ENCODE results near the gene USP10.

Gene USP10

GRCh38 chr16:84826558-84826941 is 126.8 kb downstream of the USP10 start:
- H3K27me3 Mint-ChIP-seq = peaks cover 62% of the 10 kb centered on the region
- H3K4me1 Mint-ChIP-seq = no peaks in the 10 kb centered on the region
- ATAC-seq (replicated peaks; ENCODE audit: extremely low read depth, poor library complexity, severe bottlenecking) (no peak), DNase-seq (ENCODE audit: low spot score in 2 of 2) (no peak)
- H3K27ac Mint-ChIP-seq (ENCODE audit: low read depth) = no peak overlapping the region
- H3K36me3 Mint-ChIP-seq (ENCODE audit: insufficient read depth) = no peaks in the 10 kb centered on the region
- no peaks in the 10 kb centered on the region for H3K9me3 Mint-ChIP-seq
- H3K4me3 Mint-ChIP-seq = no peak overlapping the region

- Mint-ChIP-seq H3K4me3 (no peak overlapping the region), H3K36me3 (ENCODE audit: insufficient read depth) (no peaks in the 10 kb centered on the region), H3K9me3 (no peaks in the 10 kb centered on the region), H3K27me3 (peaks cover 59% of the 10 kb centered on the region), H3K27ac (ENCODE audit: low read depth) (no peak overlapping the region), H3K4me1 (no peaks in the 10 kb centered on the region)
- DNase-seq (ENCODE audit: low spot score in 2 of 2) (no peak), ATAC-seq (replicated peaks; ENCODE audit: extremely low read depth, poor library complexity, severe bottlenecking) (no peak)
These were observed 127.4 kb downstream of the USP10 start for GRCh38 chr16:84827131-84827574.

GRCh38 chr16:84827897-84828296 is 128.1 kb downstream of the USP10 start:
- ATAC-seq (replicated peaks; ENCODE audit: extremely low read depth, poor library complexity, severe bottlenecking) (no peak), DNase-seq (ENCODE audit: low spot score in 2 of 2) (no peak)
- no peaks in the 10 kb centered on the region for H3K36me3 Mint-ChIP-seq (ENCODE audit: insufficient read depth)
- no peak overlapping the region for H3K27ac Mint-ChIP-seq (ENCODE audit: low read depth)
- H3K9me3 Mint-ChIP-seq = no peaks in the 10 kb centered on the region
- no peaks in the 10 kb centered on the region for H3K4me1 Mint-ChIP-seq
- H3K4me3 Mint-ChIP-seq = no peak overlapping the region
- peaks cover 58% of the 10 kb centered on the region for H3K27me3 Mint-ChIP-seq

- no peak for ATAC-seq (replicated peaks; ENCODE audit: extremely low read depth, poor library complexity, severe bottlenecking)
- Mint-ChIP-seq H3K4me1 (no peaks in the 10 kb centered on the region), H3K27ac (ENCODE audit: low read depth) (no peak overlapping the region), H3K4me3 (no peak overlapping the region), H3K9me3 (no peaks in the 10 kb centered on the region), H3K27me3 (peaks cover 58% of the 10 kb centered on the region), H3K36me3 (ENCODE audit: insufficient read depth) (no peaks in the 10 kb centered on the region)
- DNase-seq (ENCODE audit: low spot score in 2 of 2) = no peak
These were observed 128.5 kb downstream of the USP10 start for GRCh38 chr16:84828322-84828721.

Measured in central memory CD8-positive, alpha-beta T cell (primary cell).